Muscle layer of colon (tissue), 2 donors: ENCODE measurements around the gene RTL10.

Experiments
- H3K27ac ChIP-seq: one replicate; pipeline ENCODE4 v1.7.0; 2013; ENCODE audit warnings: low read depth, mild to moderate bottlenecking, low read length, moderate library complexity
- H3K27me3 ChIP-seq, 2 donors: one replicate each; pipeline ENCODE4 v1.7.0; 2013; ENCODE audit warnings: low read length in 2 of 2, mild to moderate bottlenecking in 2 of 2; ENCODE audit not compliant: insufficient read depth in 2 of 2, control insufficient read depth in 1 of 2
- H3K36me3 ChIP-seq: one replicate; pipeline ENCODE4 v1.7.0; 2013; ENCODE audit warnings: mild to moderate bottlenecking, low read length; ENCODE audit not compliant: insufficient read depth
- H3K4me1 ChIP-seq: one replicate; pipeline ENCODE4 v1.7.0; 2013; ENCODE audit warnings: mild to moderate bottlenecking, low read length; ENCODE audit not compliant: insufficient read depth
- H3K4me3 ChIP-seq, 2 donors: one replicate each; pipeline ENCODE4 v1.7.0; 2013; ENCODE audit warnings: low read length in 2 of 2, low read depth in 1 of 2, mild to moderate bottlenecking in 1 of 2, moderate library complexity in 1 of 2
- H3K9ac ChIP-seq: one replicate; pipeline ENCODE4 v1.7.0; 2013; ENCODE audit warnings: low read length
- H3K9me3 ChIP-seq: one replicate; pipeline ENCODE4 v1.7.0; 2013; ENCODE audit warnings: mild to moderate bottlenecking, low read length
- donor health status: abdominal sarcoma.
- donor health status: Adenocarcinoma of cecum.

RTL10 gene

DNA sequence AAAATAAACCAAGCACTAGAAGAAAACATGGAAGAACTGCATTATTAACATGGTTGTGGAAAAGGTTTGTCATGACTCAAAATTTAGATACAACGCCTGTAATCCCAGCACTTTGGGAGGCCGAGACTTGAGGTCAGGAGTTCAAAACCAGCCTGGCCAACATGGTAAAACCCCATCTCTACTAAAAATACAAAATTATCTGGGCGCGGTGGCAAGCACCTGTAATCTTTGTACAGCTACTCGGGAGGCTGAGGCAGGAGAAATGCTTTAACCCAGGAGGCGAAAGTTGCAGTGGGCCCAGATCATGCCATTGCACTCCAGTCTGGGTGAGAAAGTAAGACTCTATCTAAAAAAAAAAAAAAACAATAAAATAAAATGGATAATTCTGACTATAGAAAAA is 23.7 kb downstream of the RTL10 start:
- Histone ChIP-seq H3K9me3 (no peaks in the 10 kb centered on the region), H3K27me3 (no peaks in the 10 kb centered on the region), H3K4me3 (no peak overlapping the region), H3K4me1 (no peaks in the 10 kb centered on the region), H3K9ac (no peak overlapping the region), H3K27ac (no peak overlapping the region), H3K36me3 (no peaks in the 10 kb centered on the region)

DNA sequence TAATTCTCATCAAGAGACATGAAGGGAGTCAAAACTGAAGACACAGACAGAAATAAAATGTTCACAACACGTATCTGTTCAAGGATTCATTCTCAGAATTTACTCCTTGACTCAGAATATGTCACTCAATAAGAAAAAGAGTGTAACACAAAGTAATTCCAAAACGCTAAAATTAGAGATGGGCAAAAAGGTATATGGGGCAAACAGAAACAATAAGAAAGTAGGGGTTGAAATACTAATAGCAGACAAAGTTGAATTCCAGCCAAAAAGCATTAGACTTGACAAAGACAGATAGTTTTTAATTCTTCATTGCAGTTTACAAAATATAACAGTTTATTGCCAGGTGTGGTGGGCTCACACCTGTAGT is 26.7 kb downstream of the RTL10 start:
- H3K4me3 ChIP-seq = no peak overlapping the region
- no peaks in the 10 kb centered on the region for H3K9me3 ChIP-seq
- H3K27me3 ChIP-seq = no peaks in the 10 kb centered on the region
- H3K36me3 ChIP-seq = no peaks in the 10 kb centered on the region
- no peak overlapping the region for H3K9ac ChIP-seq
- no peak overlapping the region for H3K27ac ChIP-seq
- H3K4me1 ChIP-seq = no peaks in the 10 kb centered on the region

DNA sequence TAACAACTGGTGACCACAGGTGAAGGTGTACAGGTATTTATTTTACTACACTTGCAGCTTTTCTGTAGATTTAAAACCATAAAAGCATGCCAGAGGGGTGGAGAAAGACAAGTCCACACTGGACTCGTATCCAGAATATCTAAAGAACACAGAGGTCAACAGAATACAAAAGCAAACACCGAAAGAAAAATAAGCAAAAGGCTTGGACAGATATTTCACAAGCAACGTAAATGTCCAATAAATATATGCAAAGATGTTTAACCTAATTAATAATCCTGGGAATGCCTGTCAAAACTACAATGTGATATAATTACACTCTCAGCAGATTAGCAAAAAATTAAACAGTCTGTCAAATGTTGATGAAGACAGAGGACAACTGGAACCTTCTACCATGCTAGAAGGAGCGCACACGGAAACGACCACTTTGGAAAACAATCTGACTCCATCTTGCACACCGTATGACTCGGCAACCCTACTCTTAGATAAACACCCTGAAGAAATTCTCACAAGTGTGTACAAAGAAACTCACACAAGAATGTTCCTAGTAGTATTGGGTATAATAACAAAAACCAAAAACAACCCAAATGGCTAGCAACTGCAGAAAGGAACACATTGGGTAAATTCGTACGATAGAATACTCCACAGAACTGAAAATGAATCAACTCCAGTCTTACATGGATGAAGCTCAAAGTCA is 27.2 kb downstream of the RTL10 start:
- no peaks in the 10 kb centered on the region for H3K27me3 ChIP-seq

DNA sequence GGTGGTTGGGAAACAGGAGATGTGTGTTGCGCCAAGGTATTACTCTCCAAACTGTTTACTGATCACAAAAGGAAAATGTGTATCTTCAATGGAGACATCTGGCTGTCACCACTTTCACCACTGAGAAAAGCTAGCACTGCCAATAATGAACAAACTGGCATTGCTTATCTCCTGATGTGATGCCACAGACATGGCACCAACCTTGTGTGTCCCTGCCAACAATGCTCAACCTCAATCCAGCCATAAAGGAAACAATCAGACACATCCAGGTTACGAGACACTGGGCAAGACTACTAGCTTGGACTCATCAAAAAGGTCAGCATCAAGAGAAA is 28.1 kb downstream of the RTL10 start:
- no peak overlapping the region for H3K4me3 ChIP-seq
- H3K4me1 ChIP-seq = no peaks in the 10 kb centered on the region
- no peaks in the 10 kb centered on the region for H3K36me3 ChIP-seq
- H3K9me3 ChIP-seq = no peaks in the 10 kb centered on the region
- H3K9ac ChIP-seq = no peak overlapping the region
- no peaks in the 10 kb centered on the region for H3K27me3 ChIP-seq
- H3K27ac ChIP-seq = no peak overlapping the region

More for the DNA sequence above, 27.2 kb downstream of the RTL10 start:
- Histone ChIP-seq H3K27ac (no peak overlapping the region), H3K4me3 (no peak overlapping the region), H3K9me3 (no peaks in the 10 kb centered on the region), H3K9ac (no peak overlapping the region), H3K36me3 (no peaks in the 10 kb centered on the region), H3K4me1 (no peaks in the 10 kb centered on the region)

DNA sequence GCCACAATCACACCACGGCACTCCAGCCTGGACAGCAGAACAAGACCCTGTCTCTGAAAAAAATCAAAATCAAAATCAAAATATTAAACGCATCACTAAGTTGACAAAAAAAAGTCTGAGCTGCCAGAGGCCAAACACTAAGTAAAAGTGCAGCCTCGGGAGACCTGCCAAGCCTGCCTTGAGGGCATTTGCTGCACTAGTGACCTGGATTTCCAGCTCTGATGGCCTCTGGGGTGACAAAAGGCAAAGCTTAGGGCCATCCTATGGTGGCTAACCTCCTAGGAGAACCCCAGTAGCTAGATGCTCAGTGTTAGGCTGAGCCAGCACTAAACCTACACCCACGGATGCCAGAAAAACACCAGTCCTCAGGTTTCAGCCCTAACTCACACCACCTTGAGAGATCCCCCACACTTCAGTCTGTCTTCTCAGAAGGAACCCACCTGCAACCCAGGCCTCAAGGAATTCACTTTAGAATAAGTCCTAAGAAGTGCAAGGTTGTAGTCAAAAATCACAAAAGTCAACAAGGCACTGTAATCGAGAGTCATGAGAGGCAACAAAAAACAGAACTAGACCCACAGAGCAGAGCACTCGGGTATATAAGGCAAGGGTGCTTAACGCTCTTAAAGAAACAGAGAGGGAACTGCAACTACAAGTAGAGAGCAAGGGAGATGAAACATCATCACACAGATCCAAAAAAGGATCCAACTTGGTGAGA is 28.6 kb downstream of the RTL10 start:
- Histone ChIP-seq H3K27ac (no peak overlapping the region), H3K36me3 (no peaks in the 10 kb centered on the region), H3K4me1 (no peaks in the 10 kb centered on the region), H3K27me3 (no peaks in the 10 kb centered on the region), H3K4me3 (no peak overlapping the region), H3K9me3 (no peaks in the 10 kb centered on the region), H3K9ac (no peak overlapping the region)

DNA sequence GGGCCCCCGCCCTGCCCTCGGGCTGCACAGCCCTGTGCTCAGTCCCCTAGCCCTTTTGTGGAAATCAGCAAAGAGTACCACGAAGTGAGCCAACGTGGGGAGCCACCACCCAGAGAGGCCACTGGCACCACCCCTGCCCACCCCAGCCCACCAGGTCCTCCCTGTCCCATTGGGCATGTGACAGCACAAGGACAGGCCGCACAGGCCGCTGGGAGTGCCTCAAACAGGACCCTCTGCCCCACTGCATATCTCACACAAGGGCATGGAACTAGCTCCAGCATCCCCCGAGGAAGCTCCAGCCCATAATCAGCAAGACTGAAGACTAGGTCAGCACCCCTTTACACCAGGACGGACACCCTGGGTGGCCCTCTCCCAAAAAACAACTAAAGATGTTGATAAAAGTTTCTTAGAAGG is 29.7 kb downstream of the RTL10 start:
- H3K9me3 ChIP-seq = no peaks in the 10 kb centered on the region
- H3K9ac ChIP-seq = no peak overlapping the region
- no peaks in the 10 kb centered on the region for H3K27me3 ChIP-seq
- no peaks in the 10 kb centered on the region for H3K4me1 ChIP-seq
- H3K27ac ChIP-seq = no peak overlapping the region
- H3K36me3 ChIP-seq = no peaks in the 10 kb centered on the region
- no peak overlapping the region for H3K4me3 ChIP-seq

DNA sequence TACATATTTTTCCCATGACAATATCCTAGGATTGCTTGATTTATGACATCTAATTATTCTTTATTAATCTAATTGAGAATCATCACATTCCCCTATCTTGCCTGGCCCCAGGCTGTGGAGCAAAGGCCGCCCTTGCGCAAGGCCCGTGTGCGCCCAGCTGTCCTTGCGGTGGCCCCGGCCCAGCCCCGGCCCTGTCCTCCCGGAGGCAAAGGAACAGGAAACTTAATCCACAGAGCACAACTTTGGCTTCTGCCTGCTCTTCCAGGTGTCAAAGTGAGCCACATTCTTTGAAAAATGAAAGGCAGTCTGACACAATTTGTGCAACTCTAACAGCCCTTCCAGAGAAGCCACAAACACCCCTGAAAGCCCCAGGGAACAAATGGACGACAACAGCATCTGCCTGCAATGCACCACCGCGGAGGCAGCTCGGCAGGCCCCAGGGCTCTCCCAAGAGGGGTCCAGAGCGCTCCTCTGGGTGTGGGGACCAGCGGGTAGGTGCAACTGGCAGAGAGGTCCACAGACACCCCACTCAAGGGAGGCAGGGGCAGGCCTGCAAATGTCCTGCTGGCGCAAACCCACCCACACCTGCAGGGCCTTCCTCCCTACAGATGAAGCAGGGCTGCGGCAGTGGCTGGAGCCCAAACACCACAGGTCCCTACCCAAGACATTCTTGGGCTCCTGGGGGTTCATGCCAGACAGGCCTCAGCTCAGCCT is 30.3 kb downstream of the RTL10 start:
- no peak overlapping the region for H3K9ac ChIP-seq
- no peaks in the 10 kb centered on the region for H3K4me1 ChIP-seq
- no peaks in the 10 kb centered on the region for H3K9me3 ChIP-seq
- H3K27ac ChIP-seq = no peak overlapping the region
- H3K36me3 ChIP-seq = no peaks in the 10 kb centered on the region
- H3K27me3 ChIP-seq = no peaks in the 10 kb centered on the region
- no peak overlapping the region for H3K4me3 ChIP-seq

DNA sequence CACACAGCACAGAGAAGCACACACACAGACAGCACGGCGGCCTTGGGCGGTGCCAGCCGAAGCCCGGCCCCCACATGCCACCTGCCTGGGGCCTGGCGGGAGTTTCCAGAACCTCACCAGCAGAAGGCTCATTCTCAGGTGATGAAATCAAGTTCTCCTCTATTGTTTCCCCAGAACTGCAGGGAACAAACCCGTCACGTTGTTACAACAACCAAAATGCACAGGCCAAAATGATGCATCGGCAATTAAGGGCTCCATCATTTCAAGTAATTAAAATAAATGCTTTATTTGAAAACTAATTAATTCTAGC is 30.8 kb downstream of the RTL10 start:
- no peaks in the 10 kb centered on the region for H3K4me1 ChIP-seq
- H3K27ac ChIP-seq = no peak overlapping the region
- H3K9me3 ChIP-seq = no peaks in the 10 kb centered on the region
- no peaks in the 10 kb centered on the region for H3K36me3 ChIP-seq
- H3K4me3 ChIP-seq = no peak overlapping the region
- no peaks in the 10 kb centered on the region for H3K27me3 ChIP-seq
- no peak overlapping the region for H3K9ac ChIP-seq

DNA sequence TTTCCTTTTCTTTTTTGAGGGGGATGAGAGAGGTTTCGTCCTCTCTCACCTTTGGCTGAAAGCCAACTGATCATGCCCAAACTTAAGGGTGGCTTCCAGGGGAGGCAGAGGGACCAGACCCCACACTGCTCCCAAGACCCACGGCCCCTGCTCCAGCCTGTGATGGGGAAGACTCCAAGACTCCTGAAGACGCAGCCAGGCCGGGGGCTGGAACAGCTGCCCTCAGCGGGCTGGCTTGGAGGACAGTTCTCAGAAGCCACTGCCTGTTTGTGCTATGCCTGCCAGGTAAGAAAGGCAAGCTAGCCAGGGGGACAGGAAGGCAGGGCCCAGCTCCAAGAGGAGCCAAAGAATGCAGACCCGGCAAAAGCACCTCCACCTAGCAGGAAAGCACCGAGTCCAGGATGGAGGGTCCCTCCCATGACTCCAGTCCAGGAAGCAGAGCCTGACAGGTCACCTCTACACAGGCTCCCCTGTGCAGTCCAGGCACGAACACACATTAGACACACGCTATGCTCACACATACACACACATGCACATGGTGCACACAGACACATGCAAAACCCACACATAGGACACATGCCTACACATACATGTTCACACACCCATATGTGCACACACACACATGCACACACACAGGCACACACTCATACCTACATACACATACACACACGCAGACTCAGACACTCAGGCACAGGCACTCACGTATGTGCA is 31.3 kb downstream of the RTL10 start:
- Histone ChIP-seq H3K4me3 (no peak overlapping the region), H3K9ac (no peak overlapping the region), H3K27me3 (no peaks in the 10 kb centered on the region), H3K4me1 (no peaks in the 10 kb centered on the region), H3K27ac (no peak overlapping the region), H3K36me3 (no peaks in the 10 kb centered on the region), H3K9me3 (no peaks in the 10 kb centered on the region)

DNA sequence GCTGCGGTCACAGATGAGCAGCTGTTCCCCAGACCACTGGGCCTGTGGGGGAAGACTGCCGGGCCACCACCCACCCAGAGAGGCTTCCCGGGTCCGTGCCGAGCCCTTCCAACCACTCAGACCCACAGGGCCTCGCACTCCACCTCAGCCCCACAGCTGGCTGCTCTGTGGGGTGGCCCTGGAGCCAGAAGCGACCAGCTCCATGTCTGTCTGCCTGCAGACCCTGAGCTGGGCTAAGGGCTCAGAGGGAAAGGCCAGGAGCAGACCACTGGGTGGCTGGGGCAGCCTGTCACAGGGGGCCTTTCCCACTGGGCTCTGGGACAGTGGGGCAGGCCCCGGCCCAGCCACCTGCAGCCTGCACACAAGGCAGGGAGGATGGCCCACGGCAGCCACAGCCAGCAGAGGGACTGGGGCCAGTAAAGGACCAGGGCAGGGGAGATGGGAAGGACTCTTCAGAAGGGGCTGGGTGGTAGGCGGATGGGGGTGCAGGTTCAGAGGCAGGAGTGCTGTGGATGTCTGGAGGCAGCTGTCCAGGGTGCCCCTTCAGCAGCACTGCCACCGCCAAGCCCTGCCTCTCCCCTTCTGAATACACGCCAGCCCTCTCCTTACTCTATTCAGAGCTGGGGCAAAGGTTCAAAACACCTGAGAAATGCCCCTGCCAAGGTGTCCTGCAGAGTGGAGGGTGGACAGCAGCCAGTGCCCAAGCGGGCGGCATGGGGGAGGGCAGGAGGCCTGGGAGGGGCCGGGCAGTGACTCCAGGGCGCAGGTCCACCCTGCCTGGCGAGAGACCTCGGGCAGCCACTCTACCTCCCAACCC is 32.2 kb downstream of the RTL10 start:
- H3K4me3 ChIP-seq = no peak overlapping the region
- H3K27me3 ChIP-seq = no peaks in the 10 kb centered on the region
- H3K27ac ChIP-seq = no peak overlapping the region

More for the DNA sequence above, 32.2 kb downstream of the RTL10 start:
- H3K4me1 ChIP-seq = no peaks in the 10 kb centered on the region
- no peaks in the 10 kb centered on the region for H3K36me3 ChIP-seq
- no peaks in the 10 kb centered on the region for H3K9me3 ChIP-seq
- no peak overlapping the region for H3K9ac ChIP-seq
